GM23338 (cell line): ENCODE results near the gene FARS2. TPM values are rescaled to one million over a fixed set of nuclear protein-coding genes. Genes with fewer than 3 reads are reported as not detected.

Experiments used
- ATAC-seq: fragments of 200-7000 bp; cut with Tn5 transposase; 3 replicates; pipeline ENCODE4 v1.9.1; 2020
- DNase-seq: peaks from one replicate; pipeline ENCODE4 v3.0.0-alpha.2; 2015; ENCODE audit warnings: low spot score
- H2AFZ ChIP-seq: fragments of 200-600 bp; sonication (generic); 2 replicates; pipeline ENCODE4 v1.8.0; 2016; ENCODE audit warnings: antibody characterized with exemption, mild to moderate bottlenecking, moderate library complexity
- H3F3A ChIP-seq: fragments of 200-600 bp; sonication (generic); replicated peaks from 2 replicates; pipeline ENCODE4 v1.8.0; 2017; ENCODE audit warnings: antibody characterized with exemption, mixed run types, low read depth
- H3K27ac ChIP-seq: fragments of 200-600 bp; sonication (generic); 2 replicates; pipeline ENCODE4 v1.6.1; 2016; ENCODE audit warnings: low read depth
- H3K27me3 ChIP-seq: fragments of 200-600 bp; sonication (generic); 2 replicates; pipeline ENCODE4 v1.8.0; 2016; ENCODE audit warnings: mild to moderate bottlenecking, mixed run types, moderate library complexity; ENCODE audit not compliant: insufficient read depth
- H3K36me3 ChIP-seq: fragments of 200-600 bp; sonication (generic); 2 replicates; pipeline ENCODE4 v1.8.0; 2016; ENCODE audit warnings: mild to moderate bottlenecking; ENCODE audit not compliant: insufficient read depth
- H3K4me1 ChIP-seq: fragments of 200-600 bp; sonication (generic); 2 replicates; pipeline ENCODE4 v1.8.0; 2016; ENCODE audit warnings: mild to moderate bottlenecking, moderate library complexity; ENCODE audit not compliant: insufficient read depth
- H3K4me2 ChIP-seq: fragments of 200-600 bp; sonication (generic); 2 replicates; pipeline ENCODE4 v1.7.1; 2017; ENCODE audit warnings: mixed run types
- H3K4me3 ChIP-seq: fragments of 200-600 bp; sonication (generic); 2 replicates; pipeline ENCODE4 v1.6.1; 2016; ENCODE audit warnings: mixed run types
- H3K79me2 ChIP-seq: fragments of 200-600 bp; sonication (generic); replicated peaks from 2 replicates; pipeline ENCODE4 v1.8.0; 2017; ENCODE audit warnings: mild to moderate bottlenecking; ENCODE audit not compliant: insufficient read depth
- H3K9me2 ChIP-seq: fragments of 200-600 bp; sonication (generic); 2 replicates; pipeline ENCODE4 v1.8.0; 2017; ENCODE audit not compliant: insufficient read depth
- H4K20me1 ChIP-seq: fragments of 200-600 bp; sonication (generic); replicated peaks from 2 replicates; pipeline ENCODE4 v1.8.0; 2017; ENCODE audit warnings: mild to moderate bottlenecking; ENCODE audit not compliant: insufficient read depth
- H3K27ac Mint-ChIP-seq: 2 replicates; pipeline ENCODE4 v1.8.0; 2020; ENCODE audit warnings: inconsistent platforms, mild to moderate bottlenecking, moderate library complexity, mixed read lengths
- H3K27me3 Mint-ChIP-seq: 3 replicates; pipeline ENCODE4 v1.8.0; 2022; ENCODE audit warnings: low read depth, mild to moderate bottlenecking, moderate library complexity, mixed read lengths, inconsistent platforms; ENCODE audit not compliant: insufficient read depth, poor library complexity
- H3K36me3 Mint-ChIP-seq: 3 replicates; pipeline ENCODE4 v1.8.0; 2021; ENCODE audit warnings: low read depth, mild to moderate bottlenecking, inconsistent platforms, moderate library complexity, mixed read lengths
- H3K4me1 Mint-ChIP-seq: 3 replicates; pipeline ENCODE4 v1.8.0; 2020; ENCODE audit warnings: mild to moderate bottlenecking, inconsistent platforms, mixed read lengths
- H3K4me3 Mint-ChIP-seq: 3 replicates; pipeline ENCODE4 v1.8.0; 2021; ENCODE audit warnings: moderate library complexity, mild to moderate bottlenecking, inconsistent platforms, mixed read lengths
- H3K9me3 Mint-ChIP-seq: 3 replicates; pipeline ENCODE4 v1.8.0; 2020; ENCODE audit warnings: moderate library complexity, mild to moderate bottlenecking, inconsistent platforms, mixed read lengths
- CREB1 ChIP-seq: fragments of 250-450 bp; sonication (Bioruptor Pico); IDR thresholded peaks from 2 replicates; pipeline ENCODE4 v1.5.0; 2020; ENCODE audit warnings: low read depth, mild to moderate bottlenecking, moderate library complexity
- EZH2 ChIP-seq: fragments of 200-600 bp; sonication (generic); IDR thresholded peaks from one replicate; pipeline ENCODE4 v1.8.0; 2017; ENCODE audit warnings: antibody characterized with exemption, mild to moderate bottlenecking, low read depth; ENCODE audit not compliant: unreplicated experiment
- EZH2phosphoT487 ChIP-seq: fragments of 200-600 bp; sonication (generic); IDR thresholded peaks from one replicate; pipeline ENCODE4 v1.8.1; 2018; ENCODE audit warnings: antibody characterized with exemption; ENCODE audit not compliant: unreplicated experiment
- JUNB ChIP-seq: IDR thresholded peaks from one replicate; pipeline ENCODE4 v1.6.1; 2016; ENCODE audit warnings: antibody characterized with exemption; ENCODE audit not compliant: unreplicated experiment
- NANOG ChIP-seq: IDR thresholded peaks from 2 replicates; pipeline ENCODE4 v1.6.1; 2016; ENCODE audit warnings: antibody characterized with exemption, borderline replicate concordance
- REST ChIP-seq: IDR thresholded peaks from one replicate; pipeline ENCODE4 v1.6.1; 2018; ENCODE audit warnings: antibody characterized with exemption; ENCODE audit not compliant: unreplicated experiment
- STAT1 ChIP-seq: IDR thresholded peaks from one replicate; pipeline ENCODE4 v1.6.1; 2016; ENCODE audit warnings: antibody characterized with exemption; ENCODE audit not compliant: unreplicated experiment
- ZNF114 ChIP-seq: fragments of 250-450 bp; sonication (Bioruptor Pico); IDR thresholded peaks from 2 replicates; pipeline ENCODE4 v1.5.0; 2020; ENCODE audit warnings: mild to moderate bottlenecking, moderate library complexity
- ZNF331 ChIP-seq: fragments of 250-450 bp; sonication (Bioruptor Pico); IDR thresholded peaks from 2 replicates; pipeline ENCODE4 v1.5.0; 2020; ENCODE audit warnings: low read depth, mild to moderate bottlenecking, moderate library complexity
- polyA plus RNA-seq: library from polyadenylated mRNA; unstranded; fragments of >200 nt; fragmentation: Nextera tagmentation; extraction: Ambion mirVana; gene quantifications from 2 replicates; pipeline ENCODE4 v1.2.1, GENCODE V29; 2016
- total RNA-seq: library from RNA; depleted of rRNA; stranded (reverse); fragments of >200 nt; shearing (Covaris generic); gene quantifications from 2 replicates; pipeline ENCODE4 v1.2.3, GENCODE V29; 2014
- TF ChIP-seq, protein P1 (sequence below): IDR thresholded peaks from 2 replicates; pipeline ENCODE4 v1.6.1; 2016; ENCODE audit warnings: antibody characterized with exemption
- TF ChIP-seq, protein P2 (sequence below), 2 experiments: fragments of 200-600 bp in 1 of 2; sonication (generic) in 1 of 2; conservative IDR thresholded peaks; 2 replicates each; pipeline versions ENCODE4 v1.5.1 to v1.6.1; 2016 to 2017; ENCODE audit warnings: antibody characterized with exemption in 2 of 2, low read depth in 2 of 2, mild to moderate bottlenecking in 2 of 2, moderate library complexity in 1 of 2

FARS2 gene
- total and polyA plus RNA-seq, 2 experiments from 2014 or later = 7.6 to 19.0 TPM

- TF ChIP-seq, protein P1, sequence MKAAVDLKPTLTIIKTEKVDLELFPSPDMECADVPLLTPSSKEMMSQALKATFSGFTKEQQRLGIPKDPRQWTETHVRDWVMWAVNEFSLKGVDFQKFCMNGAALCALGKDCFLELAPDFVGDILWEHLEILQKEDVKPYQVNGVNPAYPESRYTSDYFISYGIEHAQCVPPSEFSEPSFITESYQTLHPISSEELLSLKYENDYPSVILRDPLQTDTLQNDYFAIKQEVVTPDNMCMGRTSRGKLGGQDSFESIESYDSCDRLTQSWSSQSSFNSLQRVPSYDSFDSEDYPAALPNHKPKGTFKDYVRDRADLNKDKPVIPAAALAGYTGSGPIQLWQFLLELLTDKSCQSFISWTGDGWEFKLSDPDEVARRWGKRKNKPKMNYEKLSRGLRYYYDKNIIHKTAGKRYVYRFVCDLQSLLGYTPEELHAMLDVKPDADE = no peak
- TF ChIP-seq EZH2 (no peak), NANOG (no peak), JUNB (no peak)
- TF ChIP-seq, protein P2, sequence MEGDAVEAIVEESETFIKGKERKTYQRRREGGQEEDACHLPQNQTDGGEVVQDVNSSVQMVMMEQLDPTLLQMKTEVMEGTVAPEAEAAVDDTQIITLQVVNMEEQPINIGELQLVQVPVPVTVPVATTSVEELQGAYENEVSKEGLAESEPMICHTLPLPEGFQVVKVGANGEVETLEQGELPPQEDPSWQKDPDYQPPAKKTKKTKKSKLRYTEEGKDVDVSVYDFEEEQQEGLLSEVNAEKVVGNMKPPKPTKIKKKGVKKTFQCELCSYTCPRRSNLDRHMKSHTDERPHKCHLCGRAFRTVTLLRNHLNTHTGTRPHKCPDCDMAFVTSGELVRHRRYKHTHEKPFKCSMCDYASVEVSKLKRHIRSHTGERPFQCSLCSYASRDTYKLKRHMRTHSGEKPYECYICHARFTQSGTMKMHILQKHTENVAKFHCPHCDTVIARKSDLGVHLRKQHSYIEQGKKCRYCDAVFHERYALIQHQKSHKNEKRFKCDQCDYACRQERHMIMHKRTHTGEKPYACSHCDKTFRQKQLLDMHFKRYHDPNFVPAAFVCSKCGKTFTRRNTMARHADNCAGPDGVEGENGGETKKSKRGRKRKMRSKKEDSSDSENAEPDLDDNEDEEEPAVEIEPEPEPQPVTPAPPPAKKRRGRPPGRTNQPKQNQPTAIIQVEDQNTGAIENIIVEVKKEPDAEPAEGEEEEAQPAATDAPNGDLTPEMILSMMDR (conservative IDR thresholded peaks at IDR 0.05; ENCODE audit: low read depth in 2 of 2) = no peak
These were observed 98.1 kb downstream of the FARS2 start (continued) for GRCh38 chr6:5359417-5359816.

GRCh38 chr6:5361396-5361795 lies 100.1 kb downstream of the FARS2 start:
- Histone ChIP-seq H3K4me3 (no peak overlapping the region), H3K9me2 (no peaks in the 10 kb centered on the region), H3K4me1 (no peaks in the 10 kb centered on the region), H3K4me2 (no peak overlapping the region), H3K79me2 (no peaks in the 10 kb centered on the region), H3K27ac (no peak overlapping the region), H3K27me3 (no peaks in the 10 kb centered on the region), H3K36me3 (no peaks in the 10 kb centered on the region), H4K20me1 (0 out of 2 replicates have a peak, but pooled peaks cover 4% of the 10 kb centered on the region), H3F3A (no peaks in the 10 kb centered on the region), H2AFZ (no peak overlapping the region)
- DNase-seq (no peak), ATAC-seq (no peak)
- no peak overlapping the region for H3K4me3 Mint-ChIP-seq
- no peaks in the 10 kb centered on the region for H3K9me3 Mint-ChIP-seq
- no peaks in the 10 kb centered on the region for H3K4me1 Mint-ChIP-seq
- H3K27ac Mint-ChIP-seq = no peak overlapping the region
- H3K27me3 Mint-ChIP-seq = no peaks in the 10 kb centered on the region
- H3K36me3 Mint-ChIP-seq = no peaks in the 10 kb centered on the region
- TF ChIP-seq, protein P2 (conservative IDR thresholded peaks at IDR 0.05; ENCODE audit: low read depth in 2 of 2) = no peak
- TF ChIP-seq NANOG (no peak), JUNB (no peak), EZH2phosphoT487 (no peak), CREB1 (CRISPR knock-in tag) (no peak), REST (no peak), ZNF114 (no peak), STAT1 (no peak), ZNF331 (no peak)
- TF ChIP-seq, protein P1 = no peak
